Muscle of leg (tissue), 11 donors: ENCODE data around the gene TAS2R40. TPM values are rescaled to one million over a fixed set of nuclear protein-coding genes. Genes with fewer than 3 reads are reported as not detected.

ENCODE experiments used
- DNase-seq: peaks from one replicate; pipeline ENCODE4 v3.0.0; 2013
- H3K27ac ChIP-seq: one replicate; pipeline ENCODE4 v1.5.1; 2013; ENCODE audit warnings: mild to moderate bottlenecking, low read length, control low read depth
- H3K27me3 ChIP-seq: one replicate; pipeline ENCODE4 v1.6.1; 2013; ENCODE audit warnings: low read length; ENCODE audit not compliant: control insufficient read depth, insufficient read depth
- H3K36me3 ChIP-seq: one replicate; pipeline ENCODE4 v1.6.1; 2013; ENCODE audit warnings: low read length; ENCODE audit not compliant: control insufficient read depth, insufficient read depth
- H3K4me1 ChIP-seq: one replicate; pipeline ENCODE4 v1.6.1; 2013; ENCODE audit warnings: low read length; ENCODE audit not compliant: control insufficient read depth, insufficient read depth
- H3K4me3 ChIP-seq: one replicate; pipeline ENCODE4 v1.5.1; 2013; ENCODE audit warnings: low read length, control low read depth
- H3K9me3 ChIP-seq: replicated peaks from 2 replicates; pipeline ENCODE4 v1.6.1; 2013; ENCODE audit warnings: low read depth, low read length; ENCODE audit not compliant: control insufficient read depth
- WGBS: methylation state at CpG from one replicate; pipeline ENCODE4 v1.1.5; 2013; ENCODE audit warnings: missing lambda C conversion rate; ENCODE audit not compliant: insufficient coverage; 5-methylcytosine and 5-hydroxymethylcytosine counted together
- polyA plus RNA-seq, 8 donors: library from polyadenylated mRNA; unstranded; fragments of 120-200 nt; gene quantifications; one replicate each; pipeline versions ENCODE4 v1.2.1 to v1.2.3, GENCODE V29; 2013; ENCODE audit warnings: inconsistent platforms in 1 of 8, low replicate concordance in 1 of 8; ENCODE audit not compliant: insufficient read length in 8 of 8, insufficient read depth in 1 of 8
- total RNA-seq: library from RNA; stranded (reverse); fragments of 120-200 nt; gene quantifications from one replicate; pipeline ENCODE4 v1.2.4, GENCODE V29; 2013

The TAS2R40 gene
- total and polyA plus RNA-seq, 9 donors: not detected

GRCh38 chr7:143221286-143221685 lies 551 bp upstream of the TAS2R40 start:
- H3K4me3 ChIP-seq: no peak overlapping the region
- no peaks in the 10 kb centered on the region for H3K27me3 ChIP-seq
- no peaks in the 10 kb centered on the region for H3K36me3 ChIP-seq
- no peak overlapping the region for H3K27ac ChIP-seq
- H3K4me1 ChIP-seq: no peaks in the 10 kb centered on the region
- WGBS: no CpG with 5 or more reads among the region's 2 CpGs
- no peaks in the 10 kb centered on the region for H3K9me3 ChIP-seq
- peak; percentile 82 for DNase-seq

GRCh38 chr7:143222782-143223181 lies 945 bp downstream of the TAS2R40 start:
- Histone ChIP-seq H3K4me1 (peaks cover 5% of the 10 kb centered on the region), H3K27me3 (no peaks in the 10 kb centered on the region), H3K36me3 (no peaks in the 10 kb centered on the region), H3K27ac (no peak overlapping the region), H3K4me3 (no peak overlapping the region), H3K9me3 (no peaks in the 10 kb centered on the region)
- peak; percentile 45 for DNase-seq
- 73% methylated on average over 5 of the region's 7 CpGs for WGBS

- no peak overlapping the region for H3K4me3 ChIP-seq
- no peaks in the 10 kb centered on the region for H3K36me3 ChIP-seq
- no peak overlapping the region for H3K27ac ChIP-seq
- H3K27me3 ChIP-seq: no peaks in the 10 kb centered on the region
- peaks cover 7% of the 10 kb centered on the region for H3K4me1 ChIP-seq
- no peaks in the 10 kb centered on the region for H3K9me3 ChIP-seq
- 94% methylated on average over 2 of the region's 4 CpGs for WGBS
- DNase-seq: no peak
These were observed 1.9 kb downstream of the TAS2R40 start for GRCh38 chr7:143223784-143224183.

- Histone ChIP-seq H3K9me3 (no peaks in the 10 kb centered on the region), H3K27ac (no peak overlapping the region), H3K27me3 (no peaks in the 10 kb centered on the region), H3K4me3 (no peak overlapping the region), H3K36me3 (no peaks in the 10 kb centered on the region), H3K4me1 (peaks cover 11% of the 10 kb centered on the region)
- DNase-seq: no peak
- 78% methylated on average over 1 of the region's 5 CpGs for WGBS
These were observed 3.2 kb downstream of the TAS2R40 start for GRCh38 chr7:143225047-143225446.

GRCh38 chr7:143227806-143228205 lies 6.0 kb downstream of the TAS2R40 start:
- Histone ChIP-seq H3K4me1 (peaks cover 11% of the 10 kb centered on the region), H3K4me3 (no peak overlapping the region), H3K27ac (no peak overlapping the region), H3K27me3 (no peaks in the 10 kb centered on the region), H3K36me3 (no peaks in the 10 kb centered on the region), H3K9me3 (no peaks in the 10 kb centered on the region)
- WGBS: no CpG with 5 or more reads among the region's 1 CpG
- no peak for DNase-seq

GRCh38 chr7:143229054-143229790 lies 7.4 kb downstream of the TAS2R40 start:
- WGBS: 0% methylated on average over 2 of the region's 9 CpGs
- Histone ChIP-seq H3K4me1 (peaks cover 11% of the 10 kb centered on the region), H3K9me3 (no peaks in the 10 kb centered on the region), H3K27ac (peak overlapping the region; percentile 48), H3K4me3 (no peak overlapping the region), H3K27me3 (no peaks in the 10 kb centered on the region), H3K36me3 (no peaks in the 10 kb centered on the region)
- peak; percentile 75 for DNase-seq

- Histone ChIP-seq H3K36me3 (no peaks in the 10 kb centered on the region), H3K4me1 (peaks cover 11% of the 10 kb centered on the region), H3K9me3 (no peaks in the 10 kb centered on the region), H3K27ac (no peak overlapping the region), H3K4me3 (no peak overlapping the region), H3K27me3 (no peaks in the 10 kb centered on the region)
- DNase-seq: no peak
- WGBS: 94% methylated on average over 2 of the region's 2 CpGs
These were observed 9.0 kb downstream of the TAS2R40 start for GRCh38 chr7:143230602-143231457.

- no peaks in the 10 kb centered on the region for H3K27me3 ChIP-seq
- H3K9me3 ChIP-seq: peaks cover 7% of the 10 kb centered on the region
- no peak overlapping the region for H3K27ac ChIP-seq
- H3K4me1 ChIP-seq: peaks cover 4% of the 10 kb centered on the region
- no peaks in the 10 kb centered on the region for H3K36me3 ChIP-seq
- H3K4me3 ChIP-seq: no peak overlapping the region
- no CpG with 5 or more reads among the region's 2 CpGs for WGBS
- no peak for DNase-seq
These were observed 12.1 kb downstream of the TAS2R40 start for GRCh38 chr7:143233816-143234532.

GRCh38 chr7:143234533-143234875 lies 12.7 kb downstream of the TAS2R40 start:
- WGBS: 83% methylated on average over 1 of the region's 3 CpGs
- Histone ChIP-seq H3K36me3 (no peaks in the 10 kb centered on the region), H3K9me3 (peaks cover 7% of the 10 kb centered on the region), H3K4me3 (no peak overlapping the region), H3K27me3 (no peaks in the 10 kb centered on the region), H3K4me1 (peaks cover under 1% of the 10 kb centered on the region), H3K27ac (no peak overlapping the region)
- DNase-seq: no peak

- Histone ChIP-seq H3K4me3 (no peak overlapping the region), H3K27me3 (no peaks in the 10 kb centered on the region), H3K9me3 (peaks cover 7% of the 10 kb centered on the region), H3K27ac (no peak overlapping the region), H3K4me1 (no peaks in the 10 kb centered on the region), H3K36me3 (no peaks in the 10 kb centered on the region)
- WGBS: no CpG with 5 or more reads among the region's 1 CpG
- no peak for DNase-seq
These were observed 13.7 kb downstream of the TAS2R40 start for GRCh38 chr7:143235561-143235960.
